Middle frontal gyrus (tissue), 1 donor: Measurements from ENCODE around the gene KCNMA1.

Experiments used
- DNase-seq: peaks from one replicate; pipeline ENCODE4 v3.0.0-alpha.2; 2015; ENCODE audit warnings: low spot score; ENCODE audit errors: extremely low spot score

The KCNMA1 gene

DNA sequence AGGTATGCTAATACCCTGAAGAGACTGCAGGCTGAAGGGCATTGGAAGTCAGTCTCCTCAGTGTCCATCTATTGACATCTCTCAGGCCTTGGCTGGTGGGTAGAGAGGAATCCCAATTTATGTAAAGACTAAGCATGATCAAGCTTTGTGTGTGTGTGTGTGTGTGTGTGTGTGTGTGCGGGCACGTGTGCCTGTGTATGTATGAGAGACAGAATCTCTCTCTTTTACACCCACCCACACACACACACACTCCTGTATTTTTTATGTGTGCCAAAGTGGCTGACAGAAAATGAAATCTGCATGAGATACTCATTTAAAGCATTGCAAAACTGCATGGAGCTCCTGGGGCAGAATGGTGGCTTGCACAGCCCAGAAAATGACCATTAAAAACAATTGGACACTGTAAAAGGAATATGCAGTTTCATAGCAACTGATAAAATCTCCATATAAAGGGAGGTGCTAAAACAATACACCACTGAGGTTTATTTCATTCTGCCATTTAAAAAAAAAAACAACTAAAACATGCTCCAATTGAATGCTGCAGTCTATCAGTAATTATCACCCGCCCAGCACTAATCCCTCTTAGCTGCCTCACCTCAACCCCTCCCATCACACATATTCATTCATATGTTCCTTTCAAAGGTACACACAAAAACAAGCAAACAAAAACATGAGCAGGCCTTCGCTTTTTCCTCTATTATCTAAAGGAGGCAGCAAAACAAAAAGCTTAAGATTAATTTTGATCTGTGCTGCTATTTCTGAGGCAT, 385.0 kb downstream of the KCNMA1 start:
- no peak for DNase-seq

DNA sequence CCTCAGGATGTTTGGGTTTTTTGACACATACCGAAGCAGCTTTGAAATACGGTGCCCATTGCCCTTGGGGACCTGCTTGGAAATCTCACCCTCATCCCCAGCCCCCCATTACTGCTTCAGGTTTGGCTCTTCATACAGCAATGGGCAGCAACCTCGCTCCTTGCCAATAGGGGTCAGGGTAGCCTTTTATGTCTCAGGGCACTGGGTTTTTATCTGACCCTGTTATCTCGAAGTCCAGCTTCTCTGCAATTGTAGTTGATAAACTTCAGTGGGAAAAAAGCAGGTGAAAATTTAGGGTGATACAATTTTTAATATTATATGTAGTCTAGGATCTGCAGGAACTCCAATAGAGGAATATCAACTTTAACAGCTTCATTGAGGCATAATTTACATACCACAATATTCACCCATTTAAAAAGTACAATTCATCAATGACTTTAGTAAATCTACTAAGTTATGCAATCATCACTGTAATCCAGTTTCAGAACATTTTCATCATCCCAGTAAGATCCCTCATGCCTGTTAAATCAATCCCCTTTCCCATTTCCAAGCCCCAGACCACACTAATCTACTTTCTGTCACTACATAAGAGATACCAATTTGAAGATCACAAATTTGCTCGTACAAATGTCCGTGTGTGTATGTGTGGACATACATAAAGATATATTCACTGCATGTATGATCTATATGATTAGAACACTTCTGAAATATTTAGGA, 386.2 kb downstream of the KCNMA1 start:
- no peak for DNase-seq

DNA sequence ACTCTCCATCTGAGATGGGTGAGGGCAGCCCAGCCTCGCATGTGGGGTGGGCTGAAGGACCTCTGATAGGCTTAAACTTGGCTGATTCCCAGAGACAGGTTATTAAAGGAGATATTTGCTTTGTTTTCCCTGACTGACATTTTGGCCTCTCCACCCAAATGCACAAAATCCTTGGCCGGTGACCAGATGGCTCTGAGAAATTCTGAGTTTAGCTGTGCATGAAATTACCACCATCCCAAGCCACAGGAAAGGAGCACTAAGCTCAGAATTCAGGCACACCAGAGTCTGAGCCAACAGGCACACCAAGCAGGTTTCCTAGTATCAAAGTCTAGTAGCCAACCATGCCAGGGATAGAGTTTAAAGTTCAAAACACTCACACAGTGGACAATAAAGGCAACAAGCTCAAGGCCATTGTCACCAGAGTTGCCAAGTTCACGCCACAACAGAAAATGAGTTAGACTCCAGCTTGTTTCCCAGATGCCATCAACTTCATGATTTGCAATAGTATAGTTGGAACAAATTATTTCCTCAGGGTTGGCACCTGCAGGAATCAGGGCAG, 387.6 kb downstream of the KCNMA1 start:
- no peak for DNase-seq

DNA sequence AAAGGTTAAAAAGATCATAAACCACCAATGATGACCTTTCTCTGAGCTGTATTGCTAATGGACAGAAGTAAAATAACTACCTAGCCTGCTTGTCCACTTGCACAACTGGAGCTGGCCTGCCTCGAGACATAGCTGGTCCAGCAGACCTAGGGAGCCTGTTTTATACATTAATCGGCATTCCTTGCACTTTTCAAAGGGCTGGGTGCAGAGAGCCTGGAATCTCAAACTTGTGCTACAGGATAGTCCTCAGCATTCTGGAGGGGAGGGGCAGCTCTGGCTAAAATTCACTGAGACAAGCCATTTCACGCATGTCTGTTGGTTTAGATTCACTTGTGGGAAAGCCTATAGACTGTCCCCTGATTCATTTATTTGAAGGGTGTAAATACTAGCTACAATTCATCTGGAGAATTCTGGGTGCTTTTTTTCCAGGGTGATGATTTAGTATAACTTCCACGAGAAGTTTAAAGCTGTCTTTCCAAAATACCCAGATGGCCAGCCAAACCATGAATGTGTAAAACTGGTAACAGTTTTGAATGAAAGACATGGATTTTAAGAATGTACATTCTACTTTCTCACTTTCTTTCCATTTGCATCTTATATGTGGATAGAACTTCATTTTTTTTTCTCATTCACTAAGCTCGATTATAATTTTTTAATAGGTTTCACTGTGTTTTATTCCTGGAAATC, 389.4 kb downstream of the KCNMA1 start:
- no peak for DNase-seq

DNA sequence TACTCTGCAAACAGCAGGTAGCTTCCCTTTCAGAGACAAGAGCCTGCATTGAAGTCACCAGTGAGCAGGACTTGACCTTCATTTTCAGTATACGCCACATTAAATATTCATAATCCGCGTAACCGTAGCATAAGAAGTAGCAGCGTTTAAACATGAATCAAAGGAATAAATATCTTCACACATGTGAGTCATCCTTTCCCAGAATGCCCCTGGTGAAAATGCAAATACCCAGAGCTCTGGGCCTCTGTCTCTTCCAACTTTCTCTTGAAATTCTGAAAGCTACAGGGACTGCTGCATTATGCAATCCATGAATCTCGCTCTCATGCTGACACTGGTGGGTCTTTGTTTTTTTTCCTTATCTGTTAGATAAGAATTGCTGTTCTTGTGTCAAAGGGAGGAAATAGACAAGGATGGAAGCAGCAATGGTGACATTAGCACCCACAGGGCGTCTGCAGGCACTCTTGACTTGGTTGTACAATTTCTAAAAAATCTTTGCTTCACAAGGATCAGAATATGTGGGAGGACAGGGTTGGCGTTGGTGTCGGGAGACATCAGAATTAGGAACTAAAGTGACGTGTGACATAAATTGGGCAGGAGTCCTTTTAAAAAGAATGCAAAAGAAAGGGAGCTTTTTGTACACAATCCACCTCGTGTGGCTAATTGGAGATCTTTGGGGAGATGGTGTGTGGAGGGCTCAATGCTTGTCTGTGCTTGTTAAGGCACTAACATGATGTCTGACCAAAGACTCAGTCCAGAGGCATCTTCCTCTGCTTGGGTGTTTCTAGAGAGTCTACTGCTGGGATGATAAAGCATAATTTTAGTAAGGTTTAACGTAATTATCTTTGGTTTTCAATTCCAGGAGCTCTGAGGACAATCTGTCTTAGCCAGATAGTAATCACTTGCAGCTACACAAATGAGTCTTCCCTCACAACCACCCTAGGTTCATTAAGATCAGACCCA, 390.3 kb downstream of the KCNMA1 start:
- peak; percentile 57 for DNase-seq

DNA sequence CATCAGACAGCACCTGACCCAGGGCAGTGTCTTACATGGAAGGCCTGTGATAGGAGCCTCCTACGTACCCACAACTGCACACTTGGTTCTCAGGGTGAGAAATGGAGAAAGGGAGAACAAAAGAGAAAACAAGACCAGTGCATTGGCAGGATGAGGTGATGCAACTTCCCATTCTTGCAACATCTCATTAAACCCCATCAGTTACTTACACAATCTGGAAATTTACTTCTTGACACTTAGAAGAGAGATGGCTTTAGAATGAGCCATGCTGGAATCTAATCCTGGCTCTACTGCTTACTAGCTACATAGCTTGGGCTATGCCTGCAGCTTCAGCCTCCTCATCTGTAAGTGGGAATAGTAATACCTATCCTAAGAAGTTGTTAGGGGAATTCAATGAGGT, 391.7 kb downstream of the KCNMA1 start:
- DNase-seq = no peak

DNA sequence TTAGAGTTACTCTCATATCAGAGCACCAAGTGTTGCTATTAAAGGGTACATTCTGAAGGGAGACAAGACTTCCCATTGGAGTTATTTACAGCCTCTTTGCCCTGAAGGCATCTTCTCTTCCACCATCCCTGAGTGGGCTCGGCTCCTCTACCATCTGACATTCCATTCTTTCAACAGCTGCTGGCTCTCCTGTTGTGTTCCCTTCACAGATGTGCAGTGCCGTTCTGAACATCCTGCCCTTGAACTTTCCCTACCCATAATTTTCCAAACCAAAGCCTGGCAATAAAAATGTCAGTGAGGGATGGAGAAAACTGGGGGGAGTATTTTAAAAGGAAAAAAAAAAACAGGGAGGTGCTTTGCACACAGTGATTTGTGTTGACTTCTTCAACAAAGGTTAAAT, 392.9 kb downstream of the KCNMA1 start:
- DNase-seq = no peak

DNA sequence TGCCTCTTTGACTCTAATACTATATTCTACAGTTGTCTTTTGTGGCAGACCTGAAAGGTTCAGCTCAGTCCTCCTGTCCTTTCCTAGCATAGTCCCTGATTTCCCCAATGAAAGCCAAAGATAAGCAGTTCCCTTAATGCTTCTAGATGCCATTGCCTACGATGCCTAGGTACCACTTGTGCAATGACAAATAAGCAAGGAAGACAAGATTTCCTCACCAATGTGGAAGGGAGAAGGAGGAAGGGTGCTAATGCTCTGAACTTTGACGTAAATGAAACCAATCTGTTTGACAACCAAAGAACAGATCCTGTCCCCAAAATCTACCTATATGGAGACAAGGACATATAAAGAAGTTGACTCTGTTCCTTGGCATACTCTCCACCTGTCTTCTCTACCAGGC, 393.3 kb downstream of the KCNMA1 start:
- DNase-seq = no peak

DNA sequence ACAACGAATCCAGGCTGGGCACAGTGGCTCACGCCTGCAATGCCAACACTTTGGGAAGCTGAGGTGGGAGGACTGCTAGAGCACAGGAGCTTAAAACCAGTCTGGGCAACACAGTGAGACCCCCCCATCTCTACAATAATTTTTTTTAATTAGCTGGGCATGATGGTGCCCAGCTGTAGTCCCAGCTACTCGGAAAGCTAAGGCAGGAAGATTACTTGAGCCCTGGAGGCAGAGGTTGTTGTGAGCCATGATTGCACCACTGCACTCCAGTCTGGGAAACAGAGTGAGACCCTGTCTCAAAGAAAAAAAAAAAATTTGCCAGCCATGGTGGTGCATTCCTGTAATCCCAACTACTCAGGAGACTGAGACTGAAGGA, 396.3 kb downstream of the KCNMA1 start:
- no peak for DNase-seq

DNA sequence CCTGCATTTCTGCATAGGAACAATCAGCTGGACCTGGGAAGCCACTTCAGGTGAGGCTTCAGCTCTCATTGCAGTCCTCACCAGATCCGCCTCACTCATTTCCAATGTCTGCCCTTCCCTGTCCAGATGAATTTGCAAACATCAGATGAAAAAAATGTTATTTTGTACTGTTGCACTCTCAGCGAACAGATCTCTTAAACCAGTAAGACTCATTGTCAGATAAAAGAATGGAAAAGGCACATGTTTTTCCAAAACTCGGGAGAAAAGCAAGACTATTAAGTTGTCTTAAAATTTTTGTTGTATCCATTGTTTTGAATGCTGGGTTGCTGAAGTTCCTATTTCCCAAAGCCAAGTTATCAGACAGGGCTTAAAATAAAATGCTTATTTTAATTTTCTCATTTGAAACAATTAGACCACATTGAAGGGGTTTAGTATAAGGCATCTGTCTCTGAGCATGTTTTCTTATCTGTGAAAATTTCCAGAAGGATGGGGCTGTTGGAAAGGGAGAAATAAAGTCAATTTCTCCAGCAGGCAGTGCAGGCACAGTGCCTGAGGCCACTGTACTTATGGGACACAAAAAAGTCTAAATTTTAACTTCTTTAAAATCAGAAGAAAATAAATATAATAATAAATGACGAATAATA, 396.8 kb downstream of the KCNMA1 start:
- DNase-seq = no peak

DNA sequence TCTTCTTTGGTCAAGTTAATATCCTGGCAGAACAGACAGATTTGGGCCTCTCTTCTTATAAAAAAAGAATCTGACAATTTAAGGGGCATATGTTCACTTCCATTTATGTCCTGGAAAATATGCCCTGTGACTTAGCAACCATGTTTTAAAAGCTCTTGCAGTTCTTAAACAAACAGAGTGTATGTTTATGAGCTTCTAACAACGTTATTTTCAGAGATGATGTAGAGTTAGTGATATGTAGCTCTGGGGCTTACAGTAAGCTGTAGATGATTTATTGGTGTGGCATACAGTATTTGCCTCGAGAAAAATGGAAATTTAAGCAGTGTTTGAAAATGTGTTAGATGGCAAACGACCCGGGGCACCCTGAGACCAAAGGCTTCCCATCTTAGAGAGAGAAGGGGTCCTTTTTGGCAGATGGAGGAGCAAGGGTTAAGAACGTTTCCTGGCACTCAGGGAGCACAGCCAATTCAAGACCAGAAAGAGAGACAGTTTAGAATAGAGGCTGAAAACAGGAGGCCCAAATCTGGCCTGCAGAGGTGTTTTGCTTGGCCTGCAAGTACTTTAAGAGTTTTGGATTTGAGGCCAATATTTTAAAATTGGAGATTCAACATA, 397.5 kb downstream of the KCNMA1 start:
- DNase-seq = no peak

DNA sequence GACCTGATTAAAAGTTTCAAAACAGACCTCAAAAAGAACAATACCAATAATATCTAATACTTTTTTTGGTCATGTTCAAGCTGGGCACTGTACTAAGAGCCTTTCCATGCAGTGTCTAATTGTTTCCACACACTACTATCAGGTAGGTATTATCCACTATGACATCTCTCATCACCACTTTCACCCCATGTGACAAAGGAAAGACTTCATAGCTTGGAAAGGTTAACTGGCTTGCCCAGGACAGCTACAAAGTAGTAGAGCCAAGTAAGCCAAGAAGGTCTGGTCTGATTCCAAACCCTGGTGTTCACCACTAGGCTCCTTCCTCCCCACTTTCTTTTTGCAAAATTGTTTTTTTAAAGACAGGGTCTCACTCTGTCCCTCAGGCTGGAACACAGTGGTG, 400.5 kb downstream of the KCNMA1 start:
- DNase-seq = no peak

DNA sequence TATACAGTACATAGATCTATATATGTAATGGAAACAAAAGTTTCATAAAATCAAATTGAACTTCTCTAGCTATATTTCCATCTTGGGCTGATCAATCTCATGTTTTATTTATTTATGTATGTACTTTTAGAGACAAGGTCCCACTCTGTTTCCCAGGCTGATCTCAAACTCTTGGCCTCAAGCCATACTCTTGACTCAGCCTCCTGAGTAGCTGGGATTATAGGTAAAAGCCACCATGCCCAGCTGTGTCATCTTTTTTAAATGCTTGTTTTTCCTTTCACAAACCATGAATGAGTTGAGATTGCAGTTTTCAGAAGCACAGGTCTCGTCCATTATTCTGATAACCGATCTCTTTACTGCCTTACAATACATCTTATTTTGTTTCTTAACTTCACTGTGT, 400.9 kb downstream of the KCNMA1 start:
- DNase-seq = no peak

DNA sequence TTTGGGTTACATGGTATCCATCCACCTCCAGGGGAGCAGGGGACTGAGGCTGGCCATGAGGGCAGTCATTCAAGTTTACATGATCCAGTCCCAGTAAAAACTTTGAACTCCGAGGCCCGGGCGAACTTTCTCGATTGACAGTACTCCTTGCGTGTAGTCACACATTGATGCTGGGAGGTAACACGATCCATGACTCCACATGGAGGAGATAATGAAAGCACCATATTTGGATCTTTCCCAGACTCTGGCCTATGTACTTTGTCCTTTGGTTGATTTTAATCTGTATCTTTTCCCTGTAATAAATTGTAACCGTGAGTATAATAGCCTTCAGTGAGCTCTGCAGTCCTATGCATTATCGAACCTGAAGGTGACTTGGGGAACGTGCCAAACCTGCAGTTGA, 401.6 kb downstream of the KCNMA1 start:
- DNase-seq = no peak

DNA sequence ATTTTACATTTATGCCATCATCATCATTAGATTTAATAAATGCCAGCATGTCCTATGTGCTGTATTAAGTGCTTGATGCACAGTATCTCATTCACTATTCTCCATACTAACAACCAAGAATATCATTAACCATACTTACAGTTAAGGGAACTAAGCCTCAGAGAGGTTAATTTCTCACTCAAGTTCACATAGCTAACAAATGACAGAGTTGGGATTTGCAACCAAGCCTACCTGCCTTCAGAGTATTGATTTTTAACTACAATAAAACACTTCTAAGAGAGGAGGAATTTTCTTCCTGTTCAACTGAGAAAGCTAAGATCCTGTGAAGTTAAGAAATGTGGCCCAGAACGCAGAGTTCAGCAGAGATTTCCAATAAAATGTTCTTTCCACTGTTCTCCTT, 403.0 kb downstream of the KCNMA1 start:
- DNase-seq = no peak

DNA sequence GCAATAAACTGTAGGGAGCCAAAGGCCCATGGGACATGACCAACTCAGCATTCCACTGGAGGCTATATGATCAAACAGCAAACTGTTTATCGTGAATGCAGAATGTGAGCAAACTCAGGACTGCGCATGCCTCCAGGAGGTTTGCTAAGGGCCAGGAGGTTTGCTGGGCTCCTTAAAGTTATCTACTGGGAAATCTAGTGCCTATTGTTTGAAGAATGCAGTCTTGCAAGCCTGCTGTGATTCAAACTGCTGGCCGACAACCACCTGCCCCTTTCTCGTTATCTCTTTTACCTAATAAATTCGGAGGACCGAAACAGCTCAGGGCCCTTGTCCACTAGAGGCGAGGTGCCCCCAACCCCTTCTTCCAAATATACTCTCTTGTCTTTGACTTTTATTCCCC, 404.1 kb downstream of the KCNMA1 start:
- DNase-seq = no peak

DNA sequence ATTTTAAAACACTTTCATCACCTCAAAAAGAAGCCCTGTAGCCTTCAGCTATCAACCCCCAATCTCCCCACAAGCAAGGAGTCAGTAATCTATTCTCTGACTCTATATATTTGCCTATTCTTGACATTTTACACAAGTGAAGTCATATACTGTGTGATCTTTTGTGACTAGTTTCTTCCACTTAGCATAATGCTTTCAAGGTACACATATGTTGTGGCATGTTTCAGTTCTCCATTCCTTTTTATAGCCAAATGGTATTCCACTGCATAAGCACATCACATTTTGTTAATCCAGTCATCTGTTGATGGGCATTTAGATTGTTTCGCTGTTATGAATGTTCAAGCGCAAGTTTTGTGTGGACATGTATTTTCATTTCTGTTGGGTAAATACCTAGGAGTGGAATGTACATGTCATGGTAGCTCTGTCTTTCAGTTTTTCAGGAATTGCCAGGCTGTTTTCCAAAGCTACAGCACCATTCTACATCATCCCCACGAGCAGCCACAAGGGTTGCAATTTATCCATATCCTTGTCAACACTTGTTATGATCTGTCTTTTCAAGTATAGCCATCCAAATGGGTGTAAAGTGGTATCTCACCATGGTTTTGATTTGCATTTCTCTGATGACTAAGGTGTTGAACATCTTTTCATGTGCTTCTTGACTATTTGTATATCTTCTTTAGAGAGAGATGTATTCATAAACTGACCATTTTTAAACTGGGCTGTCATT, 405.6 kb downstream of the KCNMA1 start:
- no peak for DNase-seq

DNA sequence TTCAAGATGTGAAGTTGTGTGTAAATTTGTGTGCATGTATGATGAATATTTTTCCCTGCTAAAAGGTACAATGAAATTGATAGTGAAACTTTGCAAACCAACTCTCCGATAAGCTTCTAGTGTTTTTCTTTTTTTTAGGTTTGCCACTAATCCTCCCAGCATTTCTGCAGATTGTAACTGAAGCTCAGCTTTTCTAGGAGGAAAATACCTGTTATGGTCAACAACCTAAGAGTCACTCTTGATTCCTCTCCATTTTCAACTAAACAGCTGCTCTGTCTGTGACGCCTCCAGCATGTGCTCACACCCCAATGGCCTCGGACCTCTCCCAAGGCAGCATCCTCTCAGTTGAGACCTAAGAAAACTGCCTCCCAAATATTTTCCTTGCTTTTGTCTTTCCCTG, 406.2 kb downstream of the KCNMA1 start:
- no peak for DNase-seq

DNA sequence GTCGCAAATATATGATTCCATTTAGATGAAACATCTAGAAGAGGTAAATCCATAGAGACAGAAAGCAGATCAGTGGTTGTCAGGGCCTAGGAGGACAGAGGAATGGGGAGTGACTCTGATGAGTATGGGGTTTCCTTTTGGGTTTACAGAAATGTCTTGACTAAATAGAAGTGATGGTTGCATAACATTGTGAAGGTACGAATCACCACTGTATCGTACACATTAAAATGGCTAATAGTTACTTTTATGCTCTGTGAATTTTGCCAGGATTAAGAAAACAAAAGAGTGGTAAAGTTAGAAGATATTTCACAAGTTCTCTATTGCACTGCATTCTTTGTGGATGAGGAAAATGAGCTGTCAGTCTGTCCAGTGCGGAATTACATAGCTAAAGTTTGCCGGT, 407.4 kb downstream of the KCNMA1 start:
- no peak for DNase-seq
